ENCODE data around the gene GIGYF2.
"Not testable (repeated sequence)": the region's sequence is repeated elsewhere in the genome, so short reads cannot be mapped to it uniquely, and the experiment has no call there.

The GIGYF2 gene

GRCh38 chr2:232898592-232899543 lies 201.7 kb downstream of the GIGYF2 start:
- no peak for DNase-seq

GRCh38 chr2:232900811-232901735 lies 203.9 kb downstream of the GIGYF2 start:
- no peak for DNase-seq

GRCh38 chr2:232901736-232902578 lies 204.8 kb downstream of the GIGYF2 start:
- no peak for DNase-seq

GRCh38 chr2:232903989-232904388 lies 206.9 kb downstream of the GIGYF2 start:
- no peak for DNase-seq

- not testable (repeated sequence) for DNase-seq
These were observed 210.0 kb downstream of the GIGYF2 start for GRCh38 chr2:232906867-232907717.

GRCh38 chr2:232907718-232908085 lies 210.6 kb downstream of the GIGYF2 start:
- DNase-seq: not testable (repeated sequence)

- DNase-seq: no peak
These were observed 211.6 kb downstream of the GIGYF2 start for GRCh38 chr2:232908695-232909094.

All from activated CD4-positive, alpha-beta T cell treated with anti-CD3 and anti-CD28 coated beads for 4 hours (primary cell).